WTC11 (cell line): ENCODE measurements around the gene IFITM2. TPM values are rescaled to one million over a fixed set of nuclear protein-coding genes. Genes with fewer than 3 reads are reported as not detected.

Experiments
- ATAC-seq: fragments of 200-7000 bp; cut with Tn5 transposase; 2 replicates; pipeline ENCODE4 v1.10.0; 2021; ENCODE audit warnings: mild to moderate bottlenecking, moderate library complexity
- CTCF ChIA-PET: fragments of 300-600 bp; sonication (Branson Sonifier 250); formaldehyde crosslinking; loops from one replicate; lab custom pipeline; 2021; ENCODE audit warnings: antibody characterized with exemption; lab: Charles Lee
- POLR2A ChIA-PET: fragments of 350-600 bp; sonication (Branson Sonifier 250); formaldehyde crosslinking; loops from one replicate; lab custom pipeline; 2021; ENCODE audit warnings: antibody characterized with exemption; lab: Charles Lee
- DNase-seq: peaks from one replicate; pipeline ENCODE4 v3.0.0; 2021; ENCODE audit warnings: low spot score
- H3K27ac Mint-ChIP-seq: 2 replicates; pipeline ENCODE4 v1.8.0; 2021; ENCODE audit warnings: mixed read lengths
- H3K27me3 Mint-ChIP-seq: 2 replicates; pipeline ENCODE4 v1.8.0; 2021; ENCODE audit warnings: low read depth, mild to moderate bottlenecking, moderate library complexity, mixed read lengths
- H3K36me3 Mint-ChIP-seq: 2 replicates; pipeline ENCODE4 v1.8.0; 2021; ENCODE audit warnings: mixed read lengths
- H3K4me1 Mint-ChIP-seq: 2 replicates; pipeline ENCODE4 v1.8.0; 2022; ENCODE audit warnings: mixed read lengths
- H3K4me3 Mint-ChIP-seq: 2 replicates; pipeline ENCODE4 v1.8.0; 2021; ENCODE audit warnings: mild to moderate bottlenecking, moderate library complexity, mixed read lengths
- H3K9me3 Mint-ChIP-seq: 2 replicates; pipeline ENCODE4 v1.8.0; 2021; ENCODE audit warnings: mixed read lengths
- ATF1 ChIP-seq: sonication (generic); formaldehyde crosslinking; IDR thresholded peaks from 2 replicates; pipeline ENCODE4 v1.8.1; 2023; ENCODE audit warnings: mild to moderate bottlenecking, moderate library complexity, missing genetic modification reagents
- HMGA2 ChIP-seq: fragments of 250-450 bp; sonication (Bioruptor Pico); IDR thresholded peaks from 2 replicates; pipeline ENCODE4 v1.4.0; 2021; ENCODE audit warnings: mild to moderate bottlenecking, moderate library complexity
- IRF2 ChIP-seq: sonication (generic); formaldehyde crosslinking; IDR thresholded peaks from 2 replicates; pipeline ENCODE4 v1.8.0; 2022; ENCODE audit warnings: low read depth, missing genetic modification reagents, borderline replicate concordance
- JUN ChIP-seq: sonication (generic); formaldehyde crosslinking; IDR thresholded peaks from 2 replicates; pipeline ENCODE4 v1.8.0; 2023; ENCODE audit warnings: mild to moderate bottlenecking, missing genetic modification reagents
- KAT7 ChIP-seq: sonication (generic); formaldehyde crosslinking; IDR thresholded peaks from 2 replicates; pipeline ENCODE4 v1.8.1; 2023; ENCODE audit warnings: missing genetic modification reagents, mild to moderate bottlenecking, borderline replicate concordance
- SP1 ChIP-seq: sonication (generic); formaldehyde crosslinking; conservative IDR thresholded peaks from 2 replicates; pipeline ENCODE4 v1.8.1; 2022; ENCODE audit warnings: missing genetic modification reagents
- ZNF263 ChIP-seq: sonication (generic); formaldehyde crosslinking; IDR thresholded peaks from 2 replicates; pipeline ENCODE4 v1.8.1; 2022; ENCODE audit warnings: low read depth, mild to moderate bottlenecking, moderate library complexity, missing genetic modification reagents
- total RNA-seq: library from RNA; stranded (reverse); gene quantifications from 3 replicates; pipeline ENCODE4 v1.2.3, GENCODE V29; 2021
- TF ChIP-seq, protein P1 (sequence below): fragments of 250-450 bp; sonication (Bioruptor Pico); conservative IDR thresholded peaks from 2 replicates; pipeline ENCODE4 v1.9.0; 2021; ENCODE audit warnings: mild to moderate bottlenecking
- TF ChIP-seq, protein P2 (sequence below): fragments of 200-600 bp; IDR thresholded peaks from 2 replicates; pipeline ENCODE4 v1.8.0; 2022; ENCODE audit warnings: antibody characterized with exemption
- TF ChIP-seq, protein P3 (sequence below): sonication (generic); formaldehyde crosslinking; IDR thresholded peaks from 2 replicates; pipeline ENCODE4 v1.8.0; 2022; ENCODE audit warnings: mild to moderate bottlenecking, missing genetic modification reagents
- TF ChIP-seq, protein P4 (sequence below): sonication (generic); formaldehyde crosslinking; IDR thresholded peaks from 2 replicates; pipeline ENCODE4 v1.8.1; 2023; ENCODE audit warnings: mild to moderate bottlenecking, missing genetic modification reagents, borderline replicate concordance

The IFITM2 gene
- total RNA-seq, 1 experiment from 2014 or later: 436 TPM

DNA sequence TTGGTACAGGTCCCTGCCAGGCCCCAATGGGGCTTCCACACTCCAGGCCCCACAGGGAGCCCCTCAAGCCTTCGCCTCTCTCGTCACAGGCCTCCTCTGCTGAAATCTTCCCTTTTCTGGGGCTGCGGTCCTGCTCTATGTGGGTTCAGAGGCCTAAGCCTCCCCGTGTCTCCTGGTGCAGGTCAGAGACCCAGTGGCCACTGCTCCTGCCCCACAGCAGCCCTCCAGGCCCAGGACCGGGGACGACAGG is 18.9 kb downstream of the IFITM2 start:
- Mint-ChIP-seq H3K4me3 (no peak overlapping the region), H3K36me3 (peaks cover 11% of the 10 kb centered on the region), H3K27ac (no peak overlapping the region; the same call in 1 of the 2 replicates), H3K9me3 (peaks cover 12% of the 10 kb centered on the region), H3K4me1 (peaks cover 41% of the 10 kb centered on the region), H3K27me3 (no peaks in the 10 kb centered on the region)
- ATAC-seq (no peak), DNase-seq (no peak)
- CTCF ChIA-PET: no interaction called here
- TF ChIP-seq, protein P1, sequence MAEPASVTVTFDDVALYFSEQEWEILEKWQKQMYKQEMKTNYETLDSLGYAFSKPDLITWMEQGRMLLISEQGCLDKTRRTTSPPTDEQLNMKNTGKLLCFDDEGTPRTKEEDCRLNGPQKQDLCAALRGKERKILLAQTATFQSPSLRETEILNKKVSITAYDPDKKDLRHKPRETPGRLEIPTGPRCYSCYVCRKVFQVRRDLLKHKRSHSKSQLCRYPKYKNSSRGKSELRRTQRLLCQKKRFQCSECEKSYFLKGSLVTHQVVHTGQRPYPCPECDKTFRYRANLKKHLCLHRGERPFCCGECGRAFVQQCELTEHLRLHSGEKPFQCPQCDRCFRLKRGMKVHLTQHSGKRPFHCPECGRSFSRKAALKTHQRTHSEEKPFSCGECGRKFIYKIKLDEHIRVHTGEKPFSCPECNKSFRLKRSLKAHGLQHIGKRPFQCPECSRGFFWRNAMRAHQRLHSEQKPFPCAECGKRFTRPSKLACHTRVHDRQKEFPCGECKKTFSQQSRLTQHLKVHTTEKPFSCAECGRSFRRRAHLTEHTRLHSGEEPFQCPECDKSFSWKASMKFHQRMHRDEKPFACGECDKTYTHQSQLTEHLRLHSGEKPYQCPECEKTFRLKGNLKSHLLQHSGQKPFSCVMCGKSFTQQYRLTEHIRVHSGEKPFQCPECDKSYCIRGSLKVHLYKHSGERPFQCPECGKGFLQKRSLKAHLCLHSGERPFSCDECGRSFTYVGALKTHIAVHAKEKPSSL (CRISPR knock-in tag): no peak
- TF ChIP-seq, protein P2, sequence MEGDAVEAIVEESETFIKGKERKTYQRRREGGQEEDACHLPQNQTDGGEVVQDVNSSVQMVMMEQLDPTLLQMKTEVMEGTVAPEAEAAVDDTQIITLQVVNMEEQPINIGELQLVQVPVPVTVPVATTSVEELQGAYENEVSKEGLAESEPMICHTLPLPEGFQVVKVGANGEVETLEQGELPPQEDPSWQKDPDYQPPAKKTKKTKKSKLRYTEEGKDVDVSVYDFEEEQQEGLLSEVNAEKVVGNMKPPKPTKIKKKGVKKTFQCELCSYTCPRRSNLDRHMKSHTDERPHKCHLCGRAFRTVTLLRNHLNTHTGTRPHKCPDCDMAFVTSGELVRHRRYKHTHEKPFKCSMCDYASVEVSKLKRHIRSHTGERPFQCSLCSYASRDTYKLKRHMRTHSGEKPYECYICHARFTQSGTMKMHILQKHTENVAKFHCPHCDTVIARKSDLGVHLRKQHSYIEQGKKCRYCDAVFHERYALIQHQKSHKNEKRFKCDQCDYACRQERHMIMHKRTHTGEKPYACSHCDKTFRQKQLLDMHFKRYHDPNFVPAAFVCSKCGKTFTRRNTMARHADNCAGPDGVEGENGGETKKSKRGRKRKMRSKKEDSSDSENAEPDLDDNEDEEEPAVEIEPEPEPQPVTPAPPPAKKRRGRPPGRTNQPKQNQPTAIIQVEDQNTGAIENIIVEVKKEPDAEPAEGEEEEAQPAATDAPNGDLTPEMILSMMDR: no peak
- TF ChIP-seq JUN (CRISPR knock-in tag): no peak
- TF ChIP-seq SP1 (CRISPR knock-in tag): no peak
- TF ChIP-seq IRF2 (CRISPR knock-in tag): no peak
- TF ChIP-seq ATF1 (CRISPR knock-in tag): no peak
- TF ChIP-seq, protein P3, sequence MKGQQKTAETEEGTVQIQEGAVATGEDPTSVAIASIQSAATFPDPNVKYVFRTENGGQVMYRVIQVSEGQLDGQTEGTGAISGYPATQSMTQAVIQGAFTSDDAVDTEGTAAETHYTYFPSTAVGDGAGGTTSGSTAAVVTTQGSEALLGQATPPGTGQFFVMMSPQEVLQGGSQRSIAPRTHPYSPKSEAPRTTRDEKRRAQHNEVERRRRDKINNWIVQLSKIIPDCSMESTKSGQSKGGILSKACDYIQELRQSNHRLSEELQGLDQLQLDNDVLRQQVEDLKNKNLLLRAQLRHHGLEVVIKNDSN (CRISPR knock-in tag): no peak
- POLR2A ChIA-PET: interaction anchor here (0.6 kb wide), 1 partner anchor 46 kb away, joined by 3 read pairs; no protein-coding TSS in a partner anchor

DNA sequence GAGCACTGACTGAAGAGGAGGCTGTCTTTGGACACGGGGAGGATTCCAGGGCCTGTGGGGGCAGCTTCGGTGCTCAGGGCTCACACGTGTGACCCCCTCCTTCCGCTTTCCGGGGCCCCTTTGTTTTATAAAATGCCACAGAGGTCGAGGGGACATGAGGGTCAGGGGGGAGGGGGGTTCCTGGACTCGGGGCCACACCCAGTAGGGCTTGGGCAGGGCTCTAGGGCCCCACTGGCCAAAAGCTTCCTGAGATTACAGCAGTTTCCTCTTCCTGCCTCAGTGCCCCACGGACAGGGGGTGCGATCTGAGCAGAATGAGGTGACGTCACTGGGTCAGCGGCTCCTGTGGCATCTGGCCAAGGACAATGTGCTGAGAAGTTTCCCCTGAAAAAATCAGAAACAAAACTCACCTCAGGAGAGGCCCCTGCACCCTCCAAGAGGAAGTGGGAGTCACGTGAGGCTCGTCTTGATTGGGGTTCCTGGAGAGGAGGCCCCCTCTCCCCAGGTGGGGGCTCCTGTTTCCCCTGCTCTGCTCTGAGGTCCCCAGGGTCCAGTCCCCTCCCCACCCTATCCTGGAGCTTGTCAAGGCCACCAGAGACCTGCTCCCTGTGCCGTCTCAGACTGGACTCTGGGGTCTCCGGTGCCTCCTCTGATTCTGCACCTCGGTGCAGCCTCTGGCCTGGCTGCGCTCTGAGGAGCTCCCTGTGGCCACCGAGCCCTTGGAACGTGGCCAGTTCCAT is 19.4 kb downstream of the IFITM2 start:
- DNase-seq (no peak), ATAC-seq (no peak)
- CTCF ChIA-PET: interaction anchor here (1.2 to 1.4 kb wide), 2 partner anchors 27 to 76 kb away, joined by 3 to 5 read pairs; no protein-coding TSS in a partner anchor
- H3K27me3 Mint-ChIP-seq: no peaks in the 10 kb centered on the region
- H3K4me1 Mint-ChIP-seq: peaks cover 41% of the 10 kb centered on the region
- H3K36me3 Mint-ChIP-seq: peaks cover 16% of the 10 kb centered on the region
- H3K9me3 Mint-ChIP-seq: peaks cover 16% of the 10 kb centered on the region
- POLR2A ChIA-PET: interaction anchor here (0.6 kb wide), 1 partner anchor 46 kb away, joined by 3 read pairs; no protein-coding TSS in a partner anchor
- TF ChIP-seq, protein P4, sequence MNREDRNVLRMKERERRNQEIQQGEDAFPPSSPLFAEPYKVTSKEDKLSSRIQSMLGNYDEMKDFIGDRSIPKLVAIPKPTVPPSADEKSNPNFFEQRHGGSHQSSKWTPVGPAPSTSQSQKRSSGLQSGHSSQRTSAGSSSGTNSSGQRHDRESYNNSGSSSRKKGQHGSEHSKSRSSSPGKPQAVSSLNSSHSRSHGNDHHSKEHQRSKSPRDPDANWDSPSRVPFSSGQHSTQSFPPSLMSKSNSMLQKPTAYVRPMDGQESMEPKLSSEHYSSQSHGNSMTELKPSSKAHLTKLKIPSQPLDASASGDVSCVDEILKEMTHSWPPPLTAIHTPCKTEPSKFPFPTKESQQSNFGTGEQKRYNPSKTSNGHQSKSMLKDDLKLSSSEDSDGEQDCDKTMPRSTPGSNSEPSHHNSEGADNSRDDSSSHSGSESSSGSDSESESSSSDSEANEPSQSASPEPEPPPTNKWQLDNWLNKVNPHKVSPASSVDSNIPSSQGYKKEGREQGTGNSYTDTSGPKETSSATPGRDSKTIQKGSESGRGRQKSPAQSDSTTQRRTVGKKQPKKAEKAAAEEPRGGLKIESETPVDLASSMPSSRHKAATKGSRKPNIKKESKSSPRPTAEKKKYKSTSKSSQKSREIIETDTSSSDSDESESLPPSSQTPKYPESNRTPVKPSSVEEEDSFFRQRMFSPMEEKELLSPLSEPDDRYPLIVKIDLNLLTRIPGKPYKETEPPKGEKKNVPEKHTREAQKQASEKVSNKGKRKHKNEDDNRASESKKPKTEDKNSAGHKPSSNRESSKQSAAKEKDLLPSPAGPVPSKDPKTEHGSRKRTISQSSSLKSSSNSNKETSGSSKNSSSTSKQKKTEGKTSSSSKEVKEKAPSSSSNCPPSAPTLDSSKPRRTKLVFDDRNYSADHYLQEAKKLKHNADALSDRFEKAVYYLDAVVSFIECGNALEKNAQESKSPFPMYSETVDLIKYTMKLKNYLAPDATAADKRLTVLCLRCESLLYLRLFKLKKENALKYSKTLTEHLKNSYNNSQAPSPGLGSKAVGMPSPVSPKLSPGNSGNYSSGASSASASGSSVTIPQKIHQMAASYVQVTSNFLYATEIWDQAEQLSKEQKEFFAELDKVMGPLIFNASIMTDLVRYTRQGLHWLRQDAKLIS (CRISPR knock-in tag): no peak
- peak; percentile 37; the same call in 1 of the 2 replicates for TF ChIP-seq ZNF263 (CRISPR knock-in tag)
- H3K4me3 Mint-ChIP-seq: no peak overlapping the region
- no peak overlapping the region; the same call in 1 of the 2 replicates for H3K27ac Mint-ChIP-seq

DNA sequence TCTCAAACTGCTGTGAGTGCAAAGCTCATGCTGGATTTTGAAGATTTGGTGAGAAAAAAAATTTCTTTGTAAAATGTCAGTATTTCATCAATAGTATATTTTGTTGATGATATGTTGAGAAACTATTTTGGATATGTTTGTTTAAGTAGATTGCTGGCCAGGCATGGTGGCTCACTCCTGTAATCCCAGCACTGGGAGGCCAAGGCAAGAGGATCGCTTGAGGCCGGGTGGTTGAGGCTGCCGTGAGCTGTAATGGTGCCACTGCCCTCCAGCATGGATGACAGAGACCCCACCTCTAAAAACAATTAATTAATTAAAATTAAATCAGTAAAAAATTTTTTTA is 19.9 kb downstream of the IFITM2 start:
- Mint-ChIP-seq H3K4me1 (peaks cover 41% of the 10 kb centered on the region), H3K27me3 (peaks cover 3% of the 10 kb centered on the region; the same call in 1 of the 2 replicates), H3K27ac (no peak overlapping the region), H3K36me3 (peaks cover 20% of the 10 kb centered on the region), H3K4me3 (no peak overlapping the region), H3K9me3 (peaks cover 20% of the 10 kb centered on the region)
- ATAC-seq: no peak
- TF ChIP-seq KAT7: no peak
- TF ChIP-seq HMGA2 (CRISPR knock-in tag): peak; percentile 72
- no peak for DNase-seq
- ChIA-PET CTCF (interaction anchor here (1.2 to 1.4 kb wide), 2 partner anchors 26 to 76 kb away, joined by 3 to 5 read pairs; no protein-coding TSS in a partner anchor), POLR2A (no interaction called here)
